SK-N-SH (cell line): ENCODE data around the gene CRABP1. TPM values are rescaled to one million over a fixed set of nuclear protein-coding genes. Genes with fewer than 3 reads are reported as not detected.

ENCODE experiments used
- CTCF ChIA-PET: fragments of 300-600, 350-600 bp; formaldehyde crosslinking; extraction: SDS; loops from one replicate; lab custom pipeline; 2021; lab: Yijun Ruan, JAX
- POLR2A ChIA-PET: fragments of 350-600 bp; sonication (Branson Sonifier 250); formaldehyde crosslinking; extraction: SDS; loops from one replicate; lab custom pipeline; 2020; ENCODE audit warnings: antibody characterized with exemption, inconsistent platforms; lab: Yijun Ruan, JAX
- DNase-seq: peaks from one replicate; pipeline ENCODE4 v3.0.0; 2012
- H2AFZ ChIP-seq: fragments of 200-600 bp; sonication (generic); 2 replicates; pipeline ENCODE4 v1.8.1; 2016; ENCODE audit warnings: antibody characterized with exemption, mild to moderate bottlenecking, low read depth
- H3F3A ChIP-seq: fragments of 200-600 bp; sonication (generic); replicated peaks from 2 replicates; pipeline ENCODE3; 2016; ENCODE audit warnings: antibody characterized with exemption, mild to moderate bottlenecking; ENCODE audit not compliant: insufficient read depth
- H3K27ac ChIP-seq, 2 experiments: fragments of 200-500 bp in 1 of 2; fragments of 200-600 bp in 1 of 2; sonication (Bioruptor generic) in 1 of 2; sonication (generic), shearing (Covaris generic) in 1 of 2; 2 replicates each; pipeline versions ENCODE4 v1.5.1 to v1.6.1; 2014 to 2016; ENCODE audit warnings: low read depth in 2 of 2, inconsistent platforms in 1 of 2, low read length in 1 of 2, mild to moderate bottlenecking in 1 of 2, mixed read lengths in 1 of 2
- H3K27me3 ChIP-seq: fragments of 200-600 bp; sonication (generic), shearing (Covaris generic); 2 replicates; pipeline ENCODE4 v1.6.1; 2016; ENCODE audit warnings: mixed run types; ENCODE audit not compliant: insufficient read depth
- H3K36me3 ChIP-seq, 2 experiments: fragments of 200-500 bp in 1 of 2; fragments of 200-600 bp in 1 of 2; sonication (Bioruptor generic) in 1 of 2; sonication (generic) in 1 of 2; replicated peaks in 1 of 2; 2 replicates each; pipeline versions ENCODE3 to v1.5.1; 2014 to 2016; ENCODE audit warnings: low read length in 1 of 2, mild to moderate bottlenecking in 1 of 2; ENCODE audit not compliant: insufficient read depth in 2 of 2, control insufficient read depth in 1 of 2
- H3K4me1 ChIP-seq, 2 experiments: fragments of 200-500 bp in 1 of 2; fragments of 200-600 bp in 1 of 2; sonication (Bioruptor generic) in 1 of 2; sonication (generic), shearing (Covaris generic) in 1 of 2; 2 replicates each; pipeline versions ENCODE4 v1.5.1 to v1.6.1; 2014 to 2016; ENCODE audit warnings: low read depth in 1 of 2, low read length in 1 of 2, mixed run types in 1 of 2; ENCODE audit not compliant: insufficient read depth in 2 of 2, control insufficient read depth in 1 of 2
- H3K4me2 ChIP-seq: fragments of 200-600 bp; sonication (generic), shearing (Covaris generic); 2 replicates; pipeline ENCODE4 v1.6.1; 2017; ENCODE audit warnings: mixed run types
- H3K4me3 ChIP-seq, 2 experiments: fragments of 200-500 bp in 1 of 2; fragments of 200-600 bp in 1 of 2; sonication (Bioruptor generic) in 1 of 2; sonication (generic), shearing (Covaris generic) in 1 of 2; 2 replicates each; pipeline versions ENCODE4 v1.5.1 to v1.8.1; 2014 to 2016; ENCODE audit warnings: low read depth in 2 of 2, inconsistent platforms in 1 of 2, low read length in 1 of 2, mild to moderate bottlenecking in 1 of 2, mixed read lengths in 1 of 2, moderate library complexity in 1 of 2
- H3K79me2 ChIP-seq: fragments of 200-600 bp; sonication (generic); 2 replicates; pipeline ENCODE4 v1.8.1; 2017; ENCODE audit warnings: mild to moderate bottlenecking; ENCODE audit not compliant: insufficient read depth
- H3K9ac ChIP-seq: fragments of 200-600 bp; sonication (generic); 2 replicates; pipeline ENCODE4 v1.6.1; 2017; ENCODE audit warnings: mixed run types
- H3K9me2 ChIP-seq: fragments of 200-600 bp; sonication (generic); 2 replicates; pipeline ENCODE4 v1.6.1; 2017; ENCODE audit warnings: mixed run types
- H3K9me3 ChIP-seq: fragments of 200-600 bp; sonication (generic); 2 replicates; pipeline ENCODE4 v1.6.1; 2017; ENCODE audit warnings: mixed run types, mild to moderate bottlenecking, moderate library complexity
- H4K20me1 ChIP-seq: fragments of 200-600 bp; sonication (generic); 2 replicates; pipeline ENCODE4 v1.6.1; 2017; ENCODE audit warnings: mild to moderate bottlenecking, mixed run types; ENCODE audit not compliant: insufficient read depth
- ELF1 ChIP-seq: IDR thresholded peaks from 2 replicates; pipeline ENCODE4 v1.4.0; 2012
- EZH2phosphoT487 ChIP-seq: fragments of 200-600 bp; sonication (generic); IDR thresholded peaks from 2 replicates; pipeline ENCODE4 v1.6.1; 2017; ENCODE audit warnings: low read depth, mixed run types, mild to moderate bottlenecking, antibody characterized with exemption, moderate library complexity, borderline replicate concordance
- FOXM1 ChIP-seq: IDR thresholded peaks from 2 replicates; pipeline ENCODE4 v1.4.0; 2012; ENCODE audit warnings: low read depth, mild to moderate bottlenecking
- GABPA ChIP-seq: IDR thresholded peaks from 2 replicates; pipeline ENCODE4 v1.4.0; 2012; ENCODE audit warnings: low read depth, mild to moderate bottlenecking
- MEF2A ChIP-seq: IDR thresholded peaks from 2 replicates; pipeline ENCODE4 v1.4.0; 2012; ENCODE audit warnings: low read depth, borderline replicate concordance
- NFIC ChIP-seq: IDR thresholded peaks from 2 replicates; pipeline ENCODE4 v1.4.0; 2012; ENCODE audit warnings: borderline replicate concordance
- NRF1 ChIP-seq: IDR thresholded peaks from 2 replicates; pipeline ENCODE4 v1.6.1; 2012; ENCODE audit warnings: low read depth, mild to moderate bottlenecking, low read length
- POLR2AphosphoS5 ChIP-seq: IDR thresholded peaks from 2 replicates; pipeline ENCODE4 v1.6.1; 2012; ENCODE audit warnings: low read depth, low read length
- RFX5 ChIP-seq: IDR thresholded peaks from 2 replicates; pipeline ENCODE4 v1.6.1; 2012; ENCODE audit warnings: mild to moderate bottlenecking, improper control_type of control experiment, low read length
- TAF1 ChIP-seq: IDR thresholded peaks from 2 replicates; pipeline ENCODE4 v1.6.1; 2012; ENCODE audit warnings: low read depth, mild to moderate bottlenecking, low read length, moderate library complexity, borderline replicate concordance
- TEAD4 ChIP-seq: IDR thresholded peaks from 2 replicates; pipeline ENCODE4 v1.4.0; 2012; ENCODE audit warnings: mild to moderate bottlenecking, borderline replicate concordance; ENCODE audit not compliant: insufficient read depth
- USF1 ChIP-seq: IDR thresholded peaks from 2 replicates; pipeline ENCODE4 v1.4.0; 2012; ENCODE audit warnings: low read depth, borderline replicate concordance
- YY1 ChIP-seq: IDR thresholded peaks from 2 replicates; pipeline ENCODE4 v1.4.0; 2012; ENCODE audit warnings: low read depth, mild to moderate bottlenecking
- ZBTB33 ChIP-seq: IDR thresholded peaks from 2 replicates; pipeline ENCODE4 v1.4.0; 2012; ENCODE audit warnings: low read depth, borderline replicate concordance
- WGBS: methylation state at CpG from one replicate; pipeline ENCODE4 v1.1.6; 2017; ENCODE audit warnings: low lambda C conversion rate; 5-methylcytosine and 5-hydroxymethylcytosine counted together
- polyA plus RNA-seq, 3 experiments: library from polyadenylated mRNA; depleted of rRNA; stranded (reverse); fragments of >200 nt; gene quantifications; 2 replicates each; pipeline ENCODE4 v1.2.3, GENCODE V29; 2012
- TF ChIP-seq, protein P1 (sequence below): fragments of 200-600 bp; sonication (generic); IDR thresholded peaks from 2 replicates; pipeline ENCODE4 v1.6.1; 2017; ENCODE audit warnings: antibody characterized with exemption, mild to moderate bottlenecking, moderate library complexity
- TF ChIP-seq, protein P2 (sequence below): fragments of 150-350 bp; IDR thresholded peaks from 2 replicates; pipeline ENCODE4 v1.6.1; 2016; ENCODE audit warnings: mild to moderate bottlenecking, low read depth, low read length

Gene CRABP1
- polyA plus RNA-seq, 1 of the 3 experiments (the other 2 are of a cell fraction): 1.0 TPM

DNA sequence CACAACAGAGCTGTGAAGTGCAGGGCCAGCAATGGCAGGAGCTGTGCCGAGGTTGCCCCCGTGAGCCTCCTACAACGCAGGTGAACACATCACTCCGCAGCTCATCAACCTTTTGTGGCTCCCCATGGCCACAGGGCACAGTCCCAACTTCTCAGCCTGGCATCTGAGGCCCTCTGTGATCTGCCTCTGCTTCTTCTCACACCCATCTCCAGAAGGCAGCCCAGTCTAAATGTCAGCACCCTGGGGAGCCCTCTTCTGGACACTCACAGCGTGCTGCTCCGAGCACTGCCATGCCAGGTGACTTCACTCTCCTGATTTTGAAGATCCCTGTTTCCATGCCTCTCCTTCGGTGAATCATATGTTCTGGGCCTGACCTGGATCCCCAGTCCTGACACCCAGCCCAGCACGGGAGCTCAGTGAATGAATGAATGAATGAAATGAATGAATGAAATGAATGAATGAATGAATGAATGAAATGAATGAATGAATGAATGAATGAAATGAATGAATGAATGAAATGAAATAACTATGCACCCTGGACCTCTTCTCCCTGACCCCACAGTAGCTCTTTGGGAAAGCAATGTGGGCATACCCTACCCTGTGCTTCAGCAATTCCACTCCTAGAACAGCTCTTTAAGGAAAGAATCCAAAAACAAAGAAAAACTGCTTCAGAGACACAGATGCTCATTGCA, 22.9 kb upstream of the CRABP1 start:
- Histone ChIP-seq H3K27ac (no peak overlapping the region; a peak in 1 of 4 replicates), H3K79me2 (no peaks in the 10 kb centered on the region), H3K9me3 (no peaks in the 10 kb centered on the region), H3K4me3 (no peak overlapping the region), H2AFZ (no peak overlapping the region), H3K4me1 (peaks cover 0 to 24% of the 10 kb centered on the region in 2 experiments; a peak in 2 of 4 replicates), H3K9me2 (no peaks in the 10 kb centered on the region), H3K27me3 (no peaks in the 10 kb centered on the region), H3F3A (no peaks in the 10 kb centered on the region), H3K36me3 (no peaks in the 10 kb centered on the region), H3K9ac (no peak overlapping the region), H4K20me1 (no peaks in the 10 kb centered on the region), H3K4me2 (no peak overlapping the region)
- ChIA-PET POLR2A (interaction anchor here (0.8 to 1.2 kb wide), 2 partner anchors 79 to 120 kb away, joined by 3 to 4 read pairs; no protein-coding TSS in a partner anchor), CTCF (interaction anchor here (0.8 to 31.8 kb wide), 9 partner anchors 8 to 234 kb away, joined by 3 to 772 read pairs (median 3); no protein-coding TSS in a partner anchor)
- TF ChIP-seq ELF1 (no peak), POLR2AphosphoS5 (no peak), USF1 (no peak), NFIC (no peak), TAF1 (no peak), TEAD4 (no peak), FOXM1 (no peak), GABPA (no peak)
- TF ChIP-seq, protein P1, sequence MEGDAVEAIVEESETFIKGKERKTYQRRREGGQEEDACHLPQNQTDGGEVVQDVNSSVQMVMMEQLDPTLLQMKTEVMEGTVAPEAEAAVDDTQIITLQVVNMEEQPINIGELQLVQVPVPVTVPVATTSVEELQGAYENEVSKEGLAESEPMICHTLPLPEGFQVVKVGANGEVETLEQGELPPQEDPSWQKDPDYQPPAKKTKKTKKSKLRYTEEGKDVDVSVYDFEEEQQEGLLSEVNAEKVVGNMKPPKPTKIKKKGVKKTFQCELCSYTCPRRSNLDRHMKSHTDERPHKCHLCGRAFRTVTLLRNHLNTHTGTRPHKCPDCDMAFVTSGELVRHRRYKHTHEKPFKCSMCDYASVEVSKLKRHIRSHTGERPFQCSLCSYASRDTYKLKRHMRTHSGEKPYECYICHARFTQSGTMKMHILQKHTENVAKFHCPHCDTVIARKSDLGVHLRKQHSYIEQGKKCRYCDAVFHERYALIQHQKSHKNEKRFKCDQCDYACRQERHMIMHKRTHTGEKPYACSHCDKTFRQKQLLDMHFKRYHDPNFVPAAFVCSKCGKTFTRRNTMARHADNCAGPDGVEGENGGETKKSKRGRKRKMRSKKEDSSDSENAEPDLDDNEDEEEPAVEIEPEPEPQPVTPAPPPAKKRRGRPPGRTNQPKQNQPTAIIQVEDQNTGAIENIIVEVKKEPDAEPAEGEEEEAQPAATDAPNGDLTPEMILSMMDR: no peak; the same call in 1 of the 2 replicates
- peak; percentile 44 for DNase-seq
- WGBS: 90% methylated on average over 8 of the region's 8 CpGs

GRCh38 chr15:78319588-78319987, 20.6 kb upstream of the CRABP1 start:
- H3K9ac ChIP-seq: no peak overlapping the region
- H4K20me1 ChIP-seq: no peaks in the 10 kb centered on the region
- no peaks in the 10 kb centered on the region for H3K9me3 ChIP-seq
- TF ChIP-seq ZBTB33 (no peak), POLR2AphosphoS5 (no peak), MEF2A (no peak), EZH2phosphoT487 (no peak), YY1 (no peak), FOXM1 (no peak), ELF1 (no peak), USF1 (no peak), RFX5 (no peak), NRF1 (no peak)
- TF ChIP-seq, protein P2, sequence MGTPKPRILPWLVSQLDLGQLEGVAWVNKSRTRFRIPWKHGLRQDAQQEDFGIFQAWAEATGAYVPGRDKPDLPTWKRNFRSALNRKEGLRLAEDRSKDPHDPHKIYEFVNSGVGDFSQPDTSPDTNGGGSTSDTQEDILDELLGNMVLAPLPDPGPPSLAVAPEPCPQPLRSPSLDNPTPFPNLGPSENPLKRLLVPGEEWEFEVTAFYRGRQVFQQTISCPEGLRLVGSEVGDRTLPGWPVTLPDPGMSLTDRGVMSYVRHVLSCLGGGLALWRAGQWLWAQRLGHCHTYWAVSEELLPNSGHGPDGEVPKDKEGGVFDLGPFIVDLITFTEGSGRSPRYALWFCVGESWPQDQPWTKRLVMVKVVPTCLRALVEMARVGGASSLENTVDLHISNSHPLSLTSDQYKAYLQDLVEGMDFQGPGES: no peak
- DNase-seq: no peak
- H3K9me2 ChIP-seq: no peaks in the 10 kb centered on the region
- no peaks in the 10 kb centered on the region for H3K27me3 ChIP-seq
- ChIA-PET CTCF (interaction anchor here (4.4 to 31.8 kb wide), 2 partner anchors 10 to 89 kb away, joined by 41 to 772 read pairs; no protein-coding TSS in a partner anchor), POLR2A (no interaction called here)
- H2AFZ ChIP-seq: no peak overlapping the region
- no peaks in the 10 kb centered on the region for H3K36me3 ChIP-seq
- peaks cover 3 to 35% of the 10 kb centered on the region in 2 experiments; a peak in 2 of 4 replicates for H3K4me1 ChIP-seq
- H3F3A ChIP-seq: no peaks in the 10 kb centered on the region
- WGBS: 72% methylated on average over 3 of the region's 10 CpGs
- H3K79me2 ChIP-seq: no peaks in the 10 kb centered on the region
- no peak overlapping the region for H3K4me3 ChIP-seq
- H3K27ac ChIP-seq: no peak overlapping the region
- no peak overlapping the region for H3K4me2 ChIP-seq
